Muscle layer of duodenum (tissue), 2 donors: ENCODE results near the gene GALR2.

Experiments
- H3K27ac ChIP-seq: one replicate; pipeline ENCODE4 v1.7.0; 2013; ENCODE audit warnings: mild to moderate bottlenecking, low read length
- H3K27me3 ChIP-seq: one replicate; pipeline ENCODE4 v1.7.0; 2013; ENCODE audit warnings: low read depth, mild to moderate bottlenecking, control low read depth, low read length
- H3K36me3 ChIP-seq, 2 donors: one replicate each; pipeline ENCODE4 v1.7.0; 2013; ENCODE audit warnings: low read length in 2 of 2, control low read depth in 1 of 2, mild to moderate bottlenecking in 1 of 2; ENCODE audit not compliant: insufficient read depth in 2 of 2, control insufficient read depth in 1 of 2
- H3K4me1 ChIP-seq, 2 donors: one replicate each; pipeline ENCODE4 v1.7.0; 2013; ENCODE audit warnings: low read length in 2 of 2, mild to moderate bottlenecking in 2 of 2, control low read depth in 1 of 2, moderate library complexity in 1 of 2; ENCODE audit not compliant: insufficient read depth in 2 of 2, control insufficient read depth in 1 of 2
- H3K4me3 ChIP-seq, 2 donors: one replicate each; pipeline ENCODE4 v1.7.0; 2013; ENCODE audit warnings: low read length in 2 of 2, low read depth in 1 of 2, mild to moderate bottlenecking in 1 of 2
- H3K9me3 ChIP-seq, 2 donors: one replicate each; pipeline ENCODE4 v1.7.0; 2013; ENCODE audit warnings: low read length in 2 of 2, control low read depth in 1 of 2, mild to moderate bottlenecking in 1 of 2; ENCODE audit not compliant: control insufficient read depth in 1 of 2
- donor health status: healthy.

GALR2 gene

GRCh38 chr17:76074390-76075363 lies at the start of gene GALR2:
TSS of gene GALR2 (plus strand) at chr17:76074781. CDS start at chr17:76074884, 103 bp downstream.
- Histone ChIP-seq H3K27ac (no peak within 1 kb of the TSS), H3K4me1 (peaks cover 5 to 65% of the 10 kb centered on the region in 2 donors), H3K9me3 (no peaks in the 10 kb centered on the region), H3K36me3 (no peaks in the 10 kb centered on the region), H3K4me3 (peak within 1 kb of the TSS; percentile 26 to 52), H3K27me3 (peaks cover 56% of the 10 kb centered on the region)

- Histone ChIP-seq H3K27ac (no peak overlapping the region), H3K4me1 (no peaks in the 10 kb centered on the region), H3K4me3 (peak overlapping the region in 1 of 2 donors; percentile 38), H3K27me3 (no peaks in the 10 kb centered on the region), H3K36me3 (no peaks in the 10 kb centered on the region), H3K9me3 (no peaks in the 10 kb centered on the region)
These were observed 49.3 kb upstream of the GALR2 start for GRCh38 chr17:76025294-76025693.

- Histone ChIP-seq H3K4me1 (no peaks in the 10 kb centered on the region), H3K27ac (no peak overlapping the region), H3K27me3 (no peaks in the 10 kb centered on the region), H3K4me3 (peak overlapping the region in 1 of 2 donors; percentile 40), H3K9me3 (no peaks in the 10 kb centered on the region), H3K36me3 (no peaks in the 10 kb centered on the region)
These were observed 47.8 kb upstream of the GALR2 start for GRCh38 chr17:76026714-76027158.

- no peak within 1 kb of the TSS for H3K27ac ChIP-seq
These were observed 47.3 kb upstream of the GALR2 start, which contains the start of gene EVPL for GRCh38 chr17:76027159-76027839. TSS of gene EVPL (minus strand) at chr17:76027306. CDS start at chr17:76027198, 108 bp downstream.

GRCh38 chr17:76032073-76032779 lies 42.4 kb upstream of the GALR2 start:
- Histone ChIP-seq H3K36me3 (no peaks in the 10 kb centered on the region), H3K9me3 (no peaks in the 10 kb centered on the region), H3K27me3 (no peaks in the 10 kb centered on the region), H3K4me3 (no peak overlapping the region), H3K27ac (no peak overlapping the region), H3K4me1 (peaks cover 0 to 26% of the 10 kb centered on the region in 2 donors)

More at GRCh38 chr17:76027159-76027839, 47.3 kb upstream of the GALR2 start, which contains the start of gene EVPL:
- Histone ChIP-seq H3K4me1 (no peaks in the 10 kb centered on the region), H3K9me3 (no peaks in the 10 kb centered on the region), H3K36me3 (no peaks in the 10 kb centered on the region), H3K27me3 (no peaks in the 10 kb centered on the region), H3K4me3 (peak within 1 kb of the TSS in 1 of 2 donors; percentile 40)

- Histone ChIP-seq H3K36me3 (no peaks in the 10 kb centered on the region), H3K27ac (no peak overlapping the region), H3K27me3 (no peaks in the 10 kb centered on the region), H3K9me3 (no peaks in the 10 kb centered on the region), H3K4me3 (no peak overlapping the region), H3K4me1 (peaks cover 0 to 32% of the 10 kb centered on the region in 2 donors)
These were observed 41.8 kb upstream of the GALR2 start for GRCh38 chr17:76032780-76033108.

GRCh38 chr17:76033139-76033538 lies 41.4 kb upstream of the GALR2 start:
- Histone ChIP-seq H3K9me3 (no peaks in the 10 kb centered on the region), H3K27me3 (no peaks in the 10 kb centered on the region), H3K27ac (no peak overlapping the region)

GRCh38 chr17:76034428-76035350 lies 39.9 kb upstream of the GALR2 start:
- H3K4me1 ChIP-seq = peaks cover 3 to 32% of the 10 kb centered on the region in 2 donors
- no peaks in the 10 kb centered on the region for H3K27me3 ChIP-seq
- no peak overlapping the region for H3K4me3 ChIP-seq
- H3K27ac ChIP-seq = peak overlapping the region; percentile 37
- H3K36me3 ChIP-seq = peaks cover 11 to 16% of the 10 kb centered on the region in 2 donors
- H3K9me3 ChIP-seq = no peaks in the 10 kb centered on the region

More at GRCh38 chr17:76033139-76033538, 41.4 kb upstream of the GALR2 start:
- Histone ChIP-seq H3K36me3 (peaks cover 0 to under 1% of the 10 kb centered on the region in 2 donors), H3K4me1 (peaks cover 0 to 32% of the 10 kb centered on the region in 2 donors), H3K4me3 (no peak overlapping the region)

GRCh38 chr17:76036497-76037261 lies 37.9 kb upstream of the GALR2 start:
- no peak overlapping the region for H3K27ac ChIP-seq
- H3K4me3 ChIP-seq = peak overlapping the region in 1 of 2 donors; percentile 31
- no peaks in the 10 kb centered on the region for H3K9me3 ChIP-seq
- peaks cover 4 to 41% of the 10 kb centered on the region in 2 donors for H3K4me1 ChIP-seq
- no peaks in the 10 kb centered on the region for H3K27me3 ChIP-seq
- peaks cover 30 to 35% of the 10 kb centered on the region in 2 donors for H3K36me3 ChIP-seq
